GM23248 (cell line): Measurements from ENCODE around the gene SMARCA4.
"Not testable (repeated sequence)": the region's sequence is repeated elsewhere in the genome, so short reads cannot be mapped to it uniquely, and the experiment has no call there.

Experiments used
- EZH2 ChIP-seq: fragments of 200-600 bp; sonication (generic); IDR thresholded peaks from 2 replicates; pipeline ENCODE4 v1.6.1; 2018; ENCODE audit warnings: antibody characterized with exemption, mild to moderate bottlenecking; ENCODE audit not compliant: insufficient read depth, poor library complexity, severe bottlenecking
- EZH2phosphoT487 ChIP-seq: fragments of 200-600 bp; sonication (generic); IDR thresholded peaks from 2 replicates; pipeline ENCODE4 v1.6.1; 2018; ENCODE audit warnings: antibody characterized with exemption, moderate library complexity, mild to moderate bottlenecking, low read depth; ENCODE audit not compliant: insufficient read depth

- not testable (repeated sequence) for TF ChIP-seq EZH2phosphoT487, EZH2
Measured at GRCh38 chr19:10941649-10942048, 19.2 kb upstream of the SMARCA4 start.
